HG02870 (cell line): ENCODE results near the gene SMCO4.

Experiments
- ATAC-seq: cut with Tn5 transposase; IDR thresholded peaks from one replicate; pipeline ENCODE4 v1.9.1; 2021; ENCODE audit warnings: mild to moderate bottlenecking, moderate library complexity; ENCODE audit not compliant: unreplicated experiment

Gene SMCO4

DNA sequence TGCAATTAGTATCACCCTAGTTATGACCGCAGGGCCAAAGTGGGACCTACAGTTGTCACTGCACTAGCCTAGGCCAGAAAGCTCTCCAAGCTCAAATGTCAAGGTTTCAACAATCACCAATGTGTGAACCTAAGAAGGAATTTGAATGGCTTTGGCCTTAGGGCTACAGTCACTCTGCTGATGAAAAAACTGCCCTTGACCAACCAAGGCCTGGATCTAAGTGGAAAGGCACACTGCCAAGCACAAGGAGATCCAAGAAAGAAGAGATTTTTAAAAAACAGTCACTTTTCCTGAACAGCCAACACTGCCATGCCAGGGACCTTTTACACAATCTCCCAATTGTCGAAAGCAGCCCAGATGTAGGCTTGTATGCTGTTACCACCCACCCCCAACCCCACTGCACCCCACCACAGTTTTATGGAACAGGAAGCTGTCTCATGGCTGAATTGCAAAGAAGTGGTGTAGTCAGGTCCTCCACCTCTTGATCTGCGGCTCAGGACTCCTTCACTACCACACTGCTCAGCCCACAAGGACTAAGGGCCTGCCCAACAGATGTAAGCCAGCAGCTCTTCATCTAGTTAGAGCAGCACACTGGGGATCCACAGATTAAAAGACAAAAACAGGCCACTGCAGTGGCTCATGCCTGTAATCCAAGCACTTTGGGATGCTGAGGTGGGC is 32.9 kb downstream of the SMCO4 start:
- no peak for ATAC-seq

DNA sequence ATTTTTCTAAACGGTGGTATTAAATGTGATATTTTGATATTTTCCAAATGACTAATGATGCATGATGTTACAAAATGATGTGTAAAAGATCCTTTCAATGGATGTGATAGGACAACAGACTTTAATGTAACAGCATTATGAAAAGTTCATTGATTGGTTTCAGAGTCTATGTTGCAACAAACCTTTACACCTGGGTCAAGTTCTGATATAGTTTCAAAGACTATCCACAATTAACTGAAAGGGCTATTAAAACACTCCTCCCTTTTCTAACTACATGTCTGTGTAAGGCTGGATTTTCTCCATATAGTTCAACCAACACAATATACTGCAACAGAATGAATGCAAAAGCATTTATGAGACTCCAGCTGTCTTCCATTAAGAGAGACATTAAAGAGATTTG is 35.7 kb downstream of the SMCO4 start:
- ATAC-seq: no peak

GRCh38 chr11:93505703-93506102 is 37.5 kb downstream of the SMCO4 start:
- no peak for ATAC-seq

- no peak for ATAC-seq
Measured at GRCh38 chr11:93504110-93505095, 38.8 kb downstream of the SMCO4 start.

GRCh38 chr11:93501856-93502255 is 41.3 kb downstream of the SMCO4 start:
- no peak for ATAC-seq

DNA sequence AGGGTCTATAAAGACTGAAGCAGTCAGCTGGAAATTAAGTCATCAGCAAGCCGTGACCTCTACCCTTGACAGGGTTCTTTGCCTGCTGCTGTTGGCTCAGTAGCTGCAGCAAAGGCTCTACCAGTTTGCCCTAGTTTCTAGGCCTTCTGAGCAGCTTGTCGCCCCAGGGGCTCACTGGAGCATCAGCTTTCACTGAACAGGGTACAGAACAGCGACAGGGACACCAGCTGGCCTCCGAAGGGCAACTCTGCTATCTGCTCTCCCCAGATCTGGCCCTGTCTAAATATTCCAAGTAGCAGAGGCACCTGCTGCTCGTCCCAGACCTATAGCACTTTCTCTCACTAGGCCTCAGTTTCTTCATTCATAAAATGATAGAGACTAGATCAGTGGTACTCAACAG is 42.4 kb downstream of the SMCO4 start:
- no peak for ATAC-seq

GRCh38 chr11:93498641-93499040 is 44.5 kb downstream of the SMCO4 start:
- ATAC-seq: no peak

- ATAC-seq: no peak
Measured at GRCh38 chr11:93498161-93498560, 45.0 kb downstream of the SMCO4 start.

DNA sequence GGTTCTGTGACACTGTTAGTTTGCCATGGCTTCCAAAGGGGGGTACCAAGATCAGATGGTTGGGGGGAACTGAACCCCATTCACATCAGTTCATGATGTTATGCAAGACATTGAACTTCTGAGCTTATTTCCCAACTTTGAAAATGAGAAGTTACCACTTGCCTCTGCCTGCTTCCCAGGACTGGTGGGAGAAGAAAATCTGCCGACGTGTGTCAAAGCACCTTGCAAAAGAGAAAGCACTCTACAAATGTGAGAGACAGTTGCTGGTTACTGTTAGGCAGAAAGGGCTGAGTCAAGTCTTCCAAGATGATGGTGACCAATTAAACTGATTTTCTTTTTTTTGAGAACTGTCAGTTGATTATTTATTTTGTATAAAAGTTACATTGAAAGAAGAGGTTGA is 45.6 kb downstream of the SMCO4 start:
- ATAC-seq: no peak

DNA sequence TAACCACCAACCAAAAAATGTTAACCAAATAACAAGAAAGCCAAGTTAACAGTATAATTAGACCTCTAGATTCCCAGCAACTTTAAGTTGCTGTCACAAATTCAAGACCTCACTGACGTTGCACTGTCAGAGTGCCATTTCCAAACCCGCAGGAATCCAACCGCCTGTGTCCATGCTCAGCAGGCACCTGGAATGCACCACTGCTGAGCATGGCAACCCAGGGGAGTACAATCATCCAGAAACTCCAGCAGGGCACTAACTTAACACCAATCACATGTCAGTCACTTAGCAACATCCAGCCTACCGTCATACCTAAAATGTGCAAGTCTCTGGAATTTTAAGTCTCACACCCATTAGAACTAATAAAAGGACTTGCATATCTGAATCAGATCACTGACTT is 48.8 kb downstream of the SMCO4 start:
- ATAC-seq: no peak

DNA sequence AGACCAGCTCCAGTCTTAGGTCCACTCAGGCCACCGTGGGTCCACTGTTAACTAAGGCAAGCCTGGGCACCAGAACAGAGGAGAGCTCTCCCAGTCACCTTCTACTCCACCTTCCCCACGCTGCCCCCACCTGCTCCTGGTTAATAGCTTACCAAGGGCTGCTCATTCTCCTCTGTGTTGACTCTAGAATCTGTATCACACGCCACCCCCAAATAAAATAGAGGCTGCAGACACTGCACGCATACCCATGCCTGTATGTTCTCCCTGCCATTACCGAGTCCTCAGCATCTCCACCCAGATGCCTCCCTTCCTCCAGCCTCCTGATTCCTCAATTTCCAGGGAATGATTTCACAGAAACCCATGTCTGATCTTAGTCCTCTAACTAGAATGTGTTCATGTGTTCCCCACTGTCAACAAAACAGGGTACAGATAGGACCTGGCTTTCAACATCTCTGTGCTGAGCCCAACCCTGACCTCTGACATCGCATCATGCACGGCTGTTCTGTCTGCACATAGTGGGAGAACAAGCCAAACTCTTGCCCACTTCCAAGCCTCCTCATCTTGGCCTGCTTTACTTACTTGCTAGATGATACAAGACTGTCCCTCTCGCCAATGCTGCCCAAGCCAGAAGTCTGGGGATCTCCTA is 49.8 kb downstream of the SMCO4 start:
- no peak for ATAC-seq

- ATAC-seq: no peak
Measured at GRCh38 chr11:93492464-93493251, 50.5 kb downstream of the SMCO4 start.

GRCh38 chr11:93491973-93492372 is 51.2 kb downstream of the SMCO4 start:
- no peak for ATAC-seq

DNA sequence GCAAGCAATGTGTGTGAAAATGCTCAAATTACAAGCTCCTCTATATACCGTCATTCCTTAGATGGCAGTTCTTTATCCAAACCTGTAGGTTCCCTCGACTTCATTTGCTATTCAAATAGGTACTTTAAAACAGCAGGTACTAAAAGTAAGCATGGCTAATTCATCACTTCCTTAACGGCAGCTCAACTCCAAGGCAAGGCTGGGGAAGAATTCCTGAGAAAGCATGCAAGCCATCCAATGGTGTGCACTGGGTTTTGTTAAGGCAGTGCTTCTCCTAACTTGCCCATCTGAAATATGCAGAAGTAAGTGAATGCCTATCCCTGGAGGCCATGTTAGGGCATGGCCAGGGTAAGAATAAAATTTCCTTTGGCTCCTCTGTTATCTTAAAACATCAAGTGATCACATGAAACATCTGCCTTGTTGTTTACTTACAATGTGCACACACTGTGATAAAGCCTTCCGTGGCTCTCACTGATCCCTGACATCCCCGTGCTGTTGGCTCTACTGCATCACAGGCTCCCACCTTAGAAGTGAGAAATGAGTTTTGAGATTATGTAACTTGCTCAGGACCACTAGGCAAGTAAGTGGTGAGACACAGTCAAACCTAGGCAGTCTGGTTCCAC is 52.1 kb downstream of the SMCO4 start:
- no peak for ATAC-seq

DNA sequence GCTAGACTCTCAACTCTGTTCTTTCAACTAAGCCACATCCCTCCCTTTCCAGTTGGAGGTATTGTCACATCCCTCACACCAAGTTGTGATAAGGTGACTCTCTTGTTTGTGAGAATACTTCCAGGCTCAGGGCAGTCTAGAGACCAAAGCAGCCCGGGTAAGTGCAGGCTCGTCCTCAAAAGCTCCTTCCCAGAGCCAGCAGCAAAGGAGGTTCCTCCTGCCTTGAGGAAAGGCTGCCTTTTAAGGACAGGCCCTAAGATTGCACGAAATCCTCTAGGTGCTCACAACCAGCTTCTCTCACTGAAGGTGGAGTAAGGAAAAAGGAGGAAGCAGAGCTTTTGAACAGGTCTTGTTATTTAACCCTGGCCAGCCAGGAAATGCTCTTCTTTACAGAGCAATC is 53.4 kb downstream of the SMCO4 start:
- ATAC-seq: no peak

DNA sequence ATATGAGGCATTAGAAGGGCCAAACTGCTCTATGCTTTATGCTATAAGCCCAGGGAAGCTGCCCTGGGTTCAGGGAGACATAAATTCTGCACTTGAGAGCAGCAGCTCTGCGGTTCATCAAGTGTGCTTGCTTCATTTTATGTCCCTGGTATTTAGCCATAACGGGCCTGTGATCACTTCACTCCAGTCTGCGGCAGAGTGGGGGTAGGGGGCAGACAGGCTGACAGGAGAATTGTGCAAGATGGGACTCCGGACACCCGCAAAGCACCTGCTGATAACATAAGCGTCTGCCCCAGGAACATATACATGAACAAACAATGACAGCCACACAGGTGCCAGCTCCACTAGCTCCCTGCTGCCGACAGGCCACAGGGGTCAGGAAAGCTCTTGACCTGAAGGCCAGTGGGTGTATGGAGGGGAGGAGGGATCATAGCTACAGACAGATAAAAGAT is 56.1 kb downstream of the SMCO4 start:
- no peak for ATAC-seq

- ATAC-seq: no peak
Measured at GRCh38 chr11:93485983-93486382, 57.2 kb downstream of the SMCO4 start.

GRCh38 chr11:93484716-93485115 is 58.5 kb downstream of the SMCO4 start:
- ATAC-seq: no peak

- no peak for ATAC-seq
Measured at GRCh38 chr11:93482556-93482955, 60.6 kb downstream of the SMCO4 start.

DNA sequence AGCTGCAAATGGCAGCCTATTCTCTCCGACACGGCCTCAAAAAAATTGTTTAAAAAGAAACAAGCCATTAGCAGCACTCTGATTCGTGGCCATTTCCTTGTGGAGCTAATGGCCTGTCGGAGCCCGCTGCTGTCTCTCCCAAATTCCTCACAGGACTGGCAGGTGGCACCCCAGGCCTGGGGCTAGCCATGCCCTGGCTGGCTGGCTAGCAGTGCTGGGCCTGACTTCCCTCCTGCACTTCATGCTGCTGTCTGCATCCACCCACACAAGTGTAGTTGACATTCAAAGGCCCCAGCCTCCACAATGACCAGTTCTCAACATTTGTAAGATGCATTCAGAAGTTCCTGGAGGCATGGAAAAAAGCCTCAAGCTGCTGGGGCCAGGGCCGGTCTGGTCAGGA is 61.5 kb downstream of the SMCO4 start:
- no peak for ATAC-seq
